Fibroblast of lung (primary cell): ENCODE data around the gene SPOCK1. TPM values are rescaled to one million over a fixed set of nuclear protein-coding genes. Genes with fewer than 3 reads are reported as not detected.

Source experiments
- DNase-seq, 2 donors: peaks; one replicate each; pipeline versions ENCODE4 v3.0.0 to v3.0.0-alpha.2; 2010; ENCODE audit warnings: low read depth in 2 of 2
- H2AFZ ChIP-seq: 2 replicates; pipeline ENCODE4 v1.5.1; 2012; ENCODE audit warnings: low read length, control low read depth, inconsistent platforms
- H3K27ac ChIP-seq: 2 replicates; pipeline ENCODE4 v1.5.1; 2011; ENCODE audit warnings: low read length, control low read depth; ENCODE audit not compliant: insufficient read depth
- H3K27me3 ChIP-seq: 2 replicates; pipeline ENCODE4 v1.5.1; 2011; ENCODE audit warnings: mild to moderate bottlenecking, low read length; ENCODE audit not compliant: control insufficient read depth, insufficient read depth
- H3K36me3 ChIP-seq: 2 replicates; pipeline ENCODE4 v1.5.1; 2011; ENCODE audit warnings: low read length; ENCODE audit not compliant: control insufficient read depth, insufficient read depth
- H3K4me1 ChIP-seq: 2 replicates; pipeline ENCODE4 v1.5.1; 2011; ENCODE audit warnings: low read length; ENCODE audit not compliant: control insufficient read depth, insufficient read depth; ENCODE audit errors: extremely low read depth
- H3K4me2 ChIP-seq: 2 replicates; pipeline ENCODE4 v1.5.1; 2011; ENCODE audit warnings: low read length, control low read depth; ENCODE audit not compliant: insufficient read depth; ENCODE audit errors: extremely low read depth
- H3K4me3 ChIP-seq, 4 experiments: fragments of 200-600 bp in 1 of 4; sonication (generic) in 1 of 4; replicated peaks in 1 of 4; 2 replicates each; pipeline ENCODE4 v1.5.1; 2011 to 2016; ENCODE audit warnings: low read length in 4 of 4, low read depth in 3 of 4, mild to moderate bottlenecking in 3 of 4, control low read depth in 2 of 4, inconsistent platforms in 1 of 4, mixed read lengths in 1 of 4; ENCODE audit not compliant: insufficient read depth in 1 of 4; ENCODE audit errors: control extremely low read depth in 1 of 4
- H3K79me2 ChIP-seq: 2 replicates; pipeline ENCODE4 v1.5.1; 2012; ENCODE audit warnings: mild to moderate bottlenecking, low read length, inconsistent platforms; ENCODE audit not compliant: control insufficient read depth, insufficient read depth
- H3K9ac ChIP-seq: 2 replicates; pipeline ENCODE4 v1.5.1; 2011; ENCODE audit warnings: mild to moderate bottlenecking, low read length, control low read depth; ENCODE audit not compliant: insufficient read depth
- H3K9me3 ChIP-seq: 2 replicates; pipeline ENCODE4 v1.5.1; 2012; ENCODE audit warnings: low read depth, low read length; ENCODE audit not compliant: control insufficient read depth, insufficient read depth
- H4K20me1 ChIP-seq: 2 replicates; pipeline ENCODE4 v1.5.1; 2011; ENCODE audit warnings: low read length; ENCODE audit not compliant: control insufficient read depth, insufficient read depth; ENCODE audit errors: extremely low read depth
- CTCF ChIP-seq, 2 donors: IDR thresholded peaks in 1 of 2; conservative IDR thresholded peaks in 1 of 2; 1 replicate in 1 of 2; 2 replicates in 1 of 2; pipeline ENCODE4 v1.5.1; 2011 to 2012; ENCODE audit warnings: low read length in 2 of 2, control low read depth in 1 of 2, inconsistent platforms in 1 of 2, low read depth in 1 of 2, mild to moderate bottlenecking in 1 of 2
- EZH2 ChIP-seq: IDR thresholded peaks from 2 replicates; pipeline ENCODE4 v1.5.1; 2012; ENCODE audit warnings: low read length, control low read depth, mild to moderate bottlenecking; ENCODE audit errors: missing control alignments
- polyA plus RNA-seq, 2 donors: library from polyadenylated mRNA; depleted of rRNA in 1 of 2; stranded (reverse) in 1 of 2; unstranded in 1 of 2; fragments of >200 nt; gene quantifications; 2 replicates each; pipeline ENCODE4 v1.2.1, GENCODE V29; 2011 to 2012; ENCODE audit warnings: missing spikeins in 1 of 2
- total RNA-seq: library from RNA; depleted of rRNA; stranded (reverse); fragments of >200 nt; gene quantifications from 2 replicates; pipeline ENCODE4 v1.2.1, GENCODE V29; 2014

Gene SPOCK1
- total and polyA plus RNA-seq, 2 donors (not counting 1 experiment from before 2014, with no cell fraction given), result 11.1 to 34.9 TPM

GRCh38 chr5:137101544-137101943 lies 397.6 kb downstream of the SPOCK1 start:
- no peak overlapping the region for H2AFZ ChIP-seq
- peak in 1 of 2 donors; percentile 33 for DNase-seq
- no peak for TF ChIP-seq CTCF (conservative IDR thresholded peaks at IDR 0.05 in 1 of 2, IDR thresholded peaks at IDR 0.05 in 1 of 2; ENCODE audit: low read depth in 1 of 2, low read length in 2 of 2)
- TF ChIP-seq EZH2, result no peak
- no peaks in the 10 kb centered on the region for H3K27me3 ChIP-seq
- no peak overlapping the region for H3K4me2 ChIP-seq
- H3K9ac ChIP-seq, result no peak overlapping the region
- no peak overlapping the region for H3K4me3 ChIP-seq
- no peak overlapping the region for H3K27ac ChIP-seq
- H3K4me1 ChIP-seq, result no peaks in the 10 kb centered on the region
- H4K20me1 ChIP-seq, result no peaks in the 10 kb centered on the region
- no peaks in the 10 kb centered on the region for H3K79me2 ChIP-seq
- no peaks in the 10 kb centered on the region for H3K9me3 ChIP-seq
- no peaks in the 10 kb centered on the region for H3K36me3 ChIP-seq

GRCh38 chr5:137099651-137100050 lies 399.5 kb downstream of the SPOCK1 start:
- TF ChIP-seq EZH2, result no peak
- no peak for TF ChIP-seq CTCF (conservative IDR thresholded peaks at IDR 0.05 in 1 of 2, IDR thresholded peaks at IDR 0.05 in 1 of 2; ENCODE audit: low read depth in 1 of 2, low read length in 2 of 2)
- Histone ChIP-seq H2AFZ (no peak overlapping the region), H3K9me3 (no peaks in the 10 kb centered on the region), H3K79me2 (no peaks in the 10 kb centered on the region), H3K4me3 (no peak overlapping the region), H3K4me2 (no peak overlapping the region), H3K4me1 (no peaks in the 10 kb centered on the region), H4K20me1 (no peaks in the 10 kb centered on the region), H3K36me3 (no peaks in the 10 kb centered on the region), H3K9ac (no peak overlapping the region), H3K27me3 (no peaks in the 10 kb centered on the region), H3K27ac (no peak overlapping the region)
- no peak for DNase-seq

GRCh38 chr5:137098663-137099062 lies 400.5 kb downstream of the SPOCK1 start:
- Histone ChIP-seq H3K4me1 (no peaks in the 10 kb centered on the region), H3K27ac (no peak overlapping the region), H3K9me3 (no peaks in the 10 kb centered on the region), H3K36me3 (no peaks in the 10 kb centered on the region), H3K9ac (no peak overlapping the region), H2AFZ (no peak overlapping the region), H3K79me2 (no peaks in the 10 kb centered on the region), H3K27me3 (no peaks in the 10 kb centered on the region), H3K4me3 (no peak overlapping the region), H3K4me2 (no peak overlapping the region), H4K20me1 (no peaks in the 10 kb centered on the region)
- TF ChIP-seq EZH2 (no peak), CTCF (conservative IDR thresholded peaks at IDR 0.05 in 1 of 2, IDR thresholded peaks at IDR 0.05 in 1 of 2; ENCODE audit: low read depth in 1 of 2, low read length in 2 of 2) (no peak)
- DNase-seq, result no peak
